HG03442 (cell line): ENCODE measurements around the gene SLC4A9.

Experiments used
- ATAC-seq: cut with Tn5 transposase; IDR thresholded peaks from one replicate; pipeline ENCODE4 v1.9.1; 2021; ENCODE audit warnings: mild to moderate bottlenecking, moderate library complexity; ENCODE audit not compliant: unreplicated experiment

SLC4A9 gene

DNA sequence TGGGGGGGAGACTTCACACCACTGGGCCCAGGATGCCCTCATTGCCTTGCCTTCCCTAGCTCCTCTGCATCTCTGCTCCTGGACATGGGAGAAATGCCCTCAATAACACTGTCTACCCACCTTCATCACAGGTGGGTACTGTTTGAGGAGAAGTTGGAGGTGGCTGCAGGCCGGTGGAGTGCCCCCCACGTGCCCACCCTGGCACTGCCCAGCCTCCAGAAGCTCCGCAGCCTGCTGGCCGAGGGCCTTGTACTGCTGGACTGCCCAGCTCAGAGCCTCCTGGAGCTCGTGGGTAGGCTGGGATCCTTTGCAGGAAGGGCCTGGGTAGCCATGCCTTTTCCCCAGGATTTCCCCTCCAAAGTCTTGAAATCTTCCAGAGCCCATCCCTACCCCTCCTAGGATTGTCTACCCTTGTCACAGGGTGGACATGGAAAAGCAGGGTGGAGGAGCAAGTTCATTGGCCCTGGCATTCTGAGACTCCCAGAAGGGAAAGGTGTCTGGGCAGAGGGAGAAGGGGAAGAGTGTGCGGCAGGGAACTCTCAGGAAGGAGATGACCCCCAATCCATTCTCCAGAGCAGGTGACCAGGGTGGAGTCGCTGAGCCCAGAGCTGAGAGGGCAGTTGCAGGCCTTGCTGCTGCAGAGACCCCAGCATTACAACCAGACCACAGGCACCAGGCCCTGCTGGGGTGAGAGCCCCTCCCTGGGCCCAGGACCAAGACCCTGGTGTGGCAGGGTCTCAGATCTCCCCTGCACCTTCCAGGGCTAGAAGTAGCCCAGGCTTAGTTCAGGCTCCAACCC lies 886 bp downstream of the SLC4A9 start:
- no peak for ATAC-seq

DNA sequence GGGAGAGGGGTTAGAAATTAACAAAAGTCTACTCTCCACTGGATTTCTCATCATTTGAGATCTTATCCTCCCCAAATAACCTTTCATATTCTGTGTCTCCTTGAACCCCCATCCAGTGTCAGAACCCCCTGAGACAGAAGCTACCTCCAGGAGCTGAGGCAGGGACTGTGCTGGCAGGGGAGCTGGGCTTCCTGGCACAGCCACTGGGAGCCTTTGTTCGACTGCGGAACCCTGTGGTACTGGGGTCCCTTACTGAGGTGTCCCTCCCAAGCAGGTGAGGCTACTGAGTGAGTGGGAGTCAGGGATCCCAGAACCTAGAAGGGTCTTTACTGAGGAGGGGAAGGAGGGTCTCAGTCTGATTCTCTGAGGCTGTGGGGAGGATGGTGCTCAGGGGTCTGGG lies 1.9 kb downstream of the SLC4A9 start:
- no peak for ATAC-seq

DNA sequence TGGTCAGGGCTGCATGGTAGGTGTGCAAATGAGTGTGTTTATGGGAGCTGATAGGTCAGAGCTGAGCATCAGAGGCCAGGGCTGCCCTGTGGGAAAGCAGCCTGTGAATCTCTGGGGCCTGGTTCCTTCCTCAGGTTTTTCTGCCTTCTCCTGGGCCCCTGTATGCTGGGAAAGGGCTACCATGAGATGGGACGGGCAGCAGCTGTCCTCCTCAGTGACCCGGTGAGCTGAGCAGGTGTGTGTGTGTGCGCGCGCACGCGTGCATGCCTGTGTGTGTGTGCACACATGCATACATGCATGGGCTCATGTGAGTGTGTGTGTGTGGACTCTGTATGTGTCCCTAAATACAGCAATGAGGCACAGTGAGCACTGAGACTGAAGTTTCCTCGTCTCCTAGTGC lies 2.3 kb downstream of the SLC4A9 start:
- ATAC-seq, result no peak

DNA sequence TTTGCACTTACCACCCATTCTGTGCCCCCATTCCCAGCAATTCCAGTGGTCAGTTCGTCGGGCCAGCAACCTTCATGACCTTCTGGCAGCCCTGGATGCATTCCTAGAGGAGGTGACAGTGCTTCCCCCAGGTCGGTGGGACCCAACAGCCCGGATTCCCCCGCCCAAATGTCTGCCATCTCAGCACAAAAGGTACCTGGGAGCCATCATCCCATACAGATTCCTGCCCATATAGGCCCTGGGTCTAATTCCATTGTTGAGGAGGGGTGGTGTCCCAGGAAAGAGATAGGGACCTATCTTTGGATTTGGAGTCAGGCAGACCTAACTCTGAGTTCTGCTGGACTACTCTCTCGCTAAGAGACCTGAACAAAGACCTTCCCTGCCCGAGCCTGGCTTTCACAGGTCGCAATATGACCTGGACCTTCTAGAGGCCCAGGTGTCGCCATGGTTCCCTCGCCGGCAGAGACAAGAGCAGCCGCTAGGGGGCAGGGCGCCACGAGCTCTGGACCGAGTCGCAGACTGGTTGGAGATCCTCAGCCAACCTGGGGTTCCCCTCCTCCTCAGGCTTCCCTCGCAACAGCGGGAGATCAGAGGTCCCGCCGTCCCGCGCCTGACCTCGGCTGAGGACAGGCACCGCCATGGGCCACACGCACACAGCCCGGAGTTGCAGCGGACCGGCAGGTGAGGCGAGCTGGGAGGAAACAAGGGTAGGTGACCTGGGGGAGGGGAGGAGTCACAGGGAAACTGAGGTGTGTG lies 3.1 kb downstream of the SLC4A9 start:
- peak; percentile 90 for ATAC-seq

DNA sequence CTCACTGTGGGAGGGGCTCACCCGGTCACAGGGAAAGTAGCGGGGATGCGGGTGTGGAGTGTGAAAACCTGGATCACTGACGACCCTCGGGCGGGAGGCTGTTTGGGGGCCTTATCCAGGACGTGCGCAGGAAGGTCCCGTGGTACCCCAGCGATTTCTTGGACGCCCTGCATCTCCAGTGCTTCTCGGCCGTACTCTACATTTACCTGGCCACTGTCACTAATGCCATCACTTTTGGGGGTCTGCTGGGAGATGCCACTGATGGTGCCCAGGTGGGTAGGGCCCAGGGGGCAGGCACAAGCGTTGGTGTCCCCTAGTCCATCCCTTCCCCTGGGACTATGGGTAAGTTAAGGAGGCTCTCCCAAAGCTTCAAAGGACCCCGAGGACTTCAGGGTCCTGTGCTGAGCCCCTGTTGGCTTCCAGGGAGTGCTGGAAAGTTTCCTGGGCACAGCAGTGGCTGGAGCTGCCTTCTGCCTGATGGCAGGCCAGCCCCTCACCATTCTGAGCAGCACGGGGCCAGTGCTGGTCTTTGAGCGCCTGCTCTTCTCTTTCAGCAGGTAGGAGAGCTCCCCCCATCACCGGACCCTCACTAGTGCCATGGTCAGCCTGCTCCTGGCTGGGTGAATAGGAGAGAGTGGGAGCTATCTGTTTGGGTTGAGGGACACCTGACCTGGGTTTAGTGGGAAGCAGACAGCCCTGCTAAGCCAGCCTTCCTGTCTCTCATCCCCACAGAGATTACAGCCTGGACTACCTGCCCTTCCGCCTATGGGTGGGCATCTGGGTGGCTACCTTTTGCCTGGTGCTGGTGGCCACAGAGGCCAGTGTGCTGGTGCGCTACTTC lies 3.9 kb downstream of the SLC4A9 start:
- no peak for ATAC-seq

DNA sequence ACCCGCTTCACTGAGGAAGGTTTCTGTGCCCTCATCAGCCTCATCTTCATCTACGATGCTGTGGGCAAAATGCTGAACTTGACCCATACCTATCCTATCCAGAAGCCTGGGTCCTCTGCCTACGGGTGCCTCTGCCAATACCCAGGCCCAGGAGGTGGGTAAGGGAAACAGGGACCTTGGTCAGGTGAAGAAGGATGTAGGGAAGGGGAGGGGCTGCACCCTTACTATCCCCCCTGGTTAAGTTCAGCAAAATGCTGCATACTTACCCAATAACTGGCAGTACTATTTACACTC lies 4.4 kb downstream of the SLC4A9 start:
- ATAC-seq, result no peak

DNA sequence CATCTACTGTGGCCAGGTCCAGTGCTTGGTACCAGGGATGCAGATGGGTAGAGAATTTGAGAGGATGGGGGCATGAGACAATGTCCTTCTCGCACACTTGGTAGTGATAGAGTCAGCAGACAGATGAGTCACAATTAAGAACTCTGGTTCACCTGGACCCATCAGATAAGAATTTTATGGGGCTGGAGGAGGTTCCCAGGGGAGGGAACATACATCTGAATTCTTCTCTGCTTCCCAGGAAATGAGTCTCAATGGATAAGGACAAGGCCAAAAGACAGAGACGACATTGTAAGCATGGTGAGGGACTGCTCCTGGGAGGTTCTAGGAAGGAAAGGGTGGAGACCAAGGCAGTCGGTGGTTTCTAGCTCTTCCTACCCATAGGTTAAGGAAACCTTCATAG lies 5.3 kb downstream of the SLC4A9 start:
- ATAC-seq, result no peak

DNA sequence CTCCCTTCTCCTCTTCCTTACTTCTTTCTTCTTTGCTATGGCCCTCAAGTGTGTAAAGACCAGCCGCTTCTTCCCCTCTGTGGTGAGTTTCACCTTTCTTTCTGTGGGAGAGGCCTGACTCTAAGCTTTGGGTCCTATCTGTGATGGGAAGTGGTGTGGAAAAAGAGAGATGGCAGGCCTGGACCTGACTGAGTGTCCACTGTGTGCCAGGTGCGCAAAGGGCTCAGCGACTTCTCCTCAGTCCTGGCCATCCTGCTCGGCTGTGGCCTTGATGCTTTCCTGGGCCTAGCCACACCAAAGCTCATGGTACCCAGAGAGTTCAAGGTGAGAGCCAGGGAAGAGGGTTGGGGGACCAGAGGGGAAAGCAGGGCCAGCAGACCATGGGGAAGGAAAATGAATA lies 5.9 kb downstream of the SLC4A9 start:
- ATAC-seq, result no peak

DNA sequence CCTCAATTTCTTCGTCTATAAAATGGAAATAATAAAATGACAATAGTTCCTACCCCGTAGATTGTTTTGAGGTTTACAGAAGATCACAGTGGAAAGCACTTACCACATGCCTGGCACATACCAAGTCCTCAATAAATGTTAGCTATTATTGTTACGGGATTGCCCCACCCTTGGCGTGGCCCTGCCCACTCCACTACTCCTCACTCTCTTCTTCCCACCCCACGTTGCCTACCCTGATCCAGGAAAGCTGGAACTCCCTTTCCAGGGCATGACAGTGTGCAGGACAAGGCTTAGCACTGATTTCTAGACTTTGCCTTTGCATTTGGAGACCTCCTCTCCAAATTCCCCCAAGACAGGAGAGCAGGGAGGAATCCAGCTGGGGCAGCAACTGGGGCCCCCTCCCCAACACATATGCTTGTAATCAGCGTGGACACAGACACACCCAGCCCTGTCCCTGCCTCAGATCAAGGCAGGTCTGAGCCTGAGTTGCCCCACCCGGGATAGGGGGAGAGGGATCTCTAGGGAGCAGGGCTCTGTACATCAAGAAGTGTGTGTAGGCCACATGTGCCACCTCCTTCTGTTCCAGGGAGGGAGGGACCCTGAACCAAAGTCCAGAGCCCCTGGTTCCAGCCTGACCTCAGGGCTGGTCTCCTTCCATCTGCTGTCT lies 6.7 kb downstream of the SLC4A9 start:
- no peak for ATAC-seq

DNA sequence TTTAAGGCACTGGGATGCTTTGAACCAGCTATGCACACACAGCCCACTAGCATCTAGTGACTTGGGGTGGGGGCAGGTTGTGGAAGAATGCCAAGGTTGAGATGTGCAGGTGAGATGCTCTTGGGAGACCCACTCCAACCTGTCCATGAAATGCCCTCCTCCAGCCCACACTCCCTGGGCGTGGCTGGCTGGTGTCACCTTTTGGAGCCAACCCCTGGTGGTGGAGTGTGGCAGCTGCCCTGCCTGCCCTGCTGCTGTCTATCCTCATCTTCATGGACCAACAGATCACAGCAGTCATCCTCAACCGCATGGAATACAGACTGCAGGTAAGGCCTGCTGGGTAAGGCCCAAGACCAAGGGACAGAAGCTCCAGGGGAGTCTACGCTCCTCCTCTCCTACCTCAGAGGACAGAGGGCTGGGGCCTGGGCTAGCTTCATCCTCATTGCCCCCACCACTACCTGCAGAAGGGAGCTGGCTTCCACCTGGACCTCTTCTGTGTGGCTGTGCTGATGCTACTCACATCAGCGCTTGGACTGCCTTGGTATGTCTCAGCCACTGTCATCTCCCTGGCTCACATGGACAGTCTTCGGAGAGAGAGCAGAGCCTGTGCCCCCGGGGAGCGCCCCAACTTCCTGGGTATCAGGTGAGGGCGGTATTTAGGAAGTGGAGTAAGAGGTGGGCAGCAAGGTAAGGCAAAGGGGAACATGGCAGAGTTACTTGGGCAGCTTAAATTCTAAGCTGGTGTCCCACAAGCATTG lies 7.4 kb downstream of the SLC4A9 start:
- ATAC-seq, result no peak

DNA sequence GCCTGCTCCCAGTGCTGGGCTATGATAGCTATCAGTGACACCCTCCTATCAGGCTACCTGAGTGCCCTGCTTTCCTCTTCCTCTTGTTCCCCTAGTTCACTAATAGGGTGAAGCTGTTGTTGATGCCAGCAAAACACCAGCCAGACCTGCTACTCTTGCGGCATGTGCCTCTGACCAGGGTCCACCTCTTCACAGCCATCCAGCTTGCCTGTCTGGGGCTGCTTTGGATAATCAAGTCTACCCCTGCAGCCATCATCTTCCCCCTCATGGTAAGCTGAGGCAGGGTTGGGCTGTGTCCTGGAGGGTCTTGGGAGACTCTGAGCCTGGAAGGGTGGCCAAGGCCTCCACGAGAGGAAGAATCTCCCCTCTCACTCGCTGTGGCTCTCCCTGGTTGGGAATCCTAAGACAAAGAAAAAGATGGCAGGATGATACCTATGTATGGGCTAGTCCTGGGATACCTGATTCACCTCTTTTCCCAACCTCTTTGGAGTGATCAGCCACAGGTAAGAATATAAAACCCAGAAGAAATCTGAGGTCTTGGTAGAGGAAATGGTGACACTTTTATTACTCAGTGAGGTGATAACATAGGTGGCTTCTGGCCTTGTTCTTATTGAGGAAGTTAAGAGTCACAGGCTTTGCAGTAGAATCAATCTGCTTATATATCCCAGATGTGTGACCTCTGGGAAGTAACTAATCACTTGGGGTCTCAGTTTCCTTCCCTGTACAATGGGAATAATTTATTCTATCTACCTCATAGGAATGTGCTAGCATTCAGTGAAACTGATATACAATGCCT lies 11.6 kb downstream of the SLC4A9 start:
- ATAC-seq, result no peak

DNA sequence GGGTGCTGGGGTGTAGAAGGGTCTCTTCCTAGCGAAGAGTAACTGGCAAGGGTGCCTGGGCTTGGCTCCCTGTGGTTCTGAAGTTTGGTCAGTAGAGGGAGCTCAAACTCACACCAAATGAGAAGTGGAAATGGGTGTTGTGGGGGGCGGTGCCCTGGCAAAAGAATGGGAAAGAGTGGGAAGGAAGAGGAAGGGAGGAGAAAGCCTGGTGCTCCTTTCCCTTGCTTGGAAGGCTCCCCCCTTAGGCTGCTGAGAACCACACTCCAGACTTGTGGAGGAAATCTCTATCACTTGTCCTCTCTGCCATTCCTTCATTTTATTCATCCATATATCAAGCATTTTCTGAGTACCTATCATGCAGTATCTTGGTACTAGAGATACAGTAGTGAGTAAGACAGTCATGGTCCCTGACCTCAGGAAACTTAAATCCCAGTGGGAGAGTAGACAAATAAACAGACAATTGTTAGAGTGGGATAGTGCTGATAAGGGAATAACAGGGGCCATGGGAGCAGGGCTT lies 13.0 kb downstream of the SLC4A9 start:
- ATAC-seq, result peak; percentile 54

DNA sequence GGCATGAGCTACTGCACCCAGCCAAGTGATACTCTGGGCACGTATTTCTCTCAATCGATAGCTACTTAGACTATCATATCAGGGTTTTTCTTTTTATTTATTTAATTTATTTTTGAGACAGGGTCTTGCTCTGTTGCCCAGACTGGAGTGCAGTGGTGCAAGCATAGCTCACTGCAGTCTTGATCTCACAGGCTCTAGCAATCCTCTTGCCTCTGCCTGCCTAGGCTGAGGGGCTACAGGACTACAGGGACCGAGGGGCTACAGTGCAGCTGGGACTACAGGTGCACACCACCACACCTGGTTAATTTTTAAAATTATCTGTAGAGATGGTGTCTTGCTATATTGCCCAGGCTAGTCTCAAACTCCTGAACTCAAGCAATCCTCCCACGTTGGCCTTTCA lies 21.4 kb downstream of the SLC4A9 start:
- ATAC-seq, result no peak

DNA sequence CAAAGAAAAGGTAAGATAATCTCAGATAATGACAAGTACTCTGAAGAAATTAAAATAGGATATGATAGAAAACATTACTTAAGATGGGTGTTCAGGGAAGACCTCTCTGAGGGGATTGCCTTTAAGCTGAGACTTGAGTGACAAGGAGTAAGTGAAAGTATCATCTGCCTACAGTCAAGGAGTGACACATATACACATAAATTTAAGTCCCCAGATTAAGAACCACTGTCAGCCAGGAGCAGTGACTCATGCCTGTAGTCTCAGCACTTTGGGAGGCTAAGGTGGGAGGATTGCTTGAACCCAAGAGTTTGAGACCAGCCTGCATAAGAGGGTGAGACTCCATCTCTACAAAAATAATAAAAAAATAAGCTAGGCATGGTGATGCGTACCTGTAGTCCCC lies 22.0 kb downstream of the SLC4A9 start:
- ATAC-seq, result peak; percentile 47

DNA sequence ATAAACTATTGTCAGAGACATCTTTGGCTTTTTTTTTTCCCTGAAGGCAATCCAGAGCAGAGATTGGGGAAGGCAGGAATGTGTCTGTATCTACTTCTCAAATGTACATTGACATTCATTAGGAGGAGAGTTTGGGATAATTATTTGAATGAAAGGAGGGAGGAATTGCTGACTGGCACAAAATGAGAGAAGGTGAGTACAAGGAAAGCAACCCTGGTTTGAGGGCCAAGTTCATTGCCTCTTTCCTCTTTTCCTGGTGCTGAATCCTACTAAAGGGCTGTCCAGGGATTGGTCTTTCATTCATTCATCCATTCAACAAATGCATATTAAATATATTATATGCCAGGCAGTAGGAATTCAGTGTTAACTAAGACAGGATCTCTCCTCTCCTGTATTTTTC lies 22.9 kb downstream of the SLC4A9 start:
- ATAC-seq, result no peak

DNA sequence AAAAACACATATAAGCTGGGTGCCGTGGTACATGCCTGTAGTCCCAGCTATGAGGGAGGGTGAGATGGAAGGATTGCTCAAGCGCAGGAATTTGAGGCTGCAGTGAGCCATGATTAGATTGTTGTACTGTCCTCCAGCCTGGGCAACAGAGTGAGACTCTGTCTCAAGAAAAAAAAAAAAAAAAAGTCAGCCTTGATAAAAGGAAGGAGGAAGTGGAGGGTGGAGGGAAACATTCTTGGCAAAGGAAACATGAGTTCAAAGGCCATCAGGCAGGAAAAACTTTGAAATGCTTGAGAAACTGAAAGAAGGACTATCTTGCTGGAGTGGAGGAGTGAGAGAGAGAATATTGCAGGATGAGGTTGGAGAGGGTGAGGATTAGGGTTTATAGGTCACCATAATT lies 23.3 kb downstream of the SLC4A9 start:
- ATAC-seq, result no peak

DNA sequence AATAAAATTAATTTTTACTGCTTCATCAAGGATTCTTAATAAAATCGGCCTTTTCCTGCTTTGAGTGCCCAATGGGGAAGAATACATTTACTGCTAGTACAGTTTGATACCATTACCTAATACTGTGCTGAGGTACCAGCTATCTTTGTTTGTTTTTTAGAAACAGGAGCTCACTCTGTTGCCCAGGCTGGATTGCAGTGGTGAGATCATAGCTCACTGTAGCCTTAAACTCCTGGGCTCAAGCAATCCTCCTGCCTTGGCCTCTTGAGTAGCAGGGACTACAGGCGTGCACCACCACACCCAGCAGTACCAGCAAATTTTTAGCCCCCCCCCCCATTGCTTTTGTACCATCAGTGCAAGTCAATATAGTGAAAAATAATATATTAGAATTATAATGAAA lies 28.1 kb downstream of the SLC4A9 start:
- ATAC-seq, result no peak

DNA sequence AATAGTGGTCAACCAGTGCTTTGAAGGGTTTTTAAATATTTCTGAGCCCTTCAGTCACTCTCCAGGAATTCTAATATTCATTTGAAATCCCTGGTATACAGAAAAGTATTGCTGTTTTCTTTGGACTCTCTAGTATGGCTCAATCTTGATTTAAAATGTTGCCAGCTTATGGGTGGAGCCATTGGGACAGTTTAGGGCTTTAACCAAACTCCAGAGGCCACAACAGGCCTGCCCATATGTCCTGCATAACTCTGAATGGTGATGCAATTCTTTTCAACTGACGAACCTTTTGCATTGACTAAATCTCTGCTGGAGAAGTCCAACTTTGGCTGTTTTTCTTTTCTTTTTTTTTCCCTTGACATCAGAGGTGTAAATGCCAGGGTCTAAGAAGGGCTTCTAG lies 31.3 kb downstream of the SLC4A9 start:
- no peak for ATAC-seq

DNA sequence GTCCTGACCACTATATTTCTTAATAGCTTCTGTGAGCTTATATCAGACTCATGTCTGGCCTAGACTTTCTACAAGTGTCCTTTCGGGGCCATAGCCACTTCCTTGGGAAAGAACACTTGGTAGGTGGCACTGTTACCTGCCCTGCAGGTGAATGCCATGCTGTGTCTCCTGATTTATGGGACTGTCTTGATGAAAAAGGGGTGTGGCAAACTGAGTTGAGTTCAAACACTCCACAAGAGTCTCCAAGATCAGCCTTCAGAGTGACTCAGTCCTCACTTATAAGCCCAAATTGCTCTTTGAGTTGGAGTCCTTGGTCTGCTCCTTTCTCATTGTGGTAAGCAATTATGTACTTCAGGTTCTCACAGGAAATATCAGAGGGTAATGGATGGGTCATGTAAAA lies 31.7 kb downstream of the SLC4A9 start:
- no peak for ATAC-seq

DNA sequence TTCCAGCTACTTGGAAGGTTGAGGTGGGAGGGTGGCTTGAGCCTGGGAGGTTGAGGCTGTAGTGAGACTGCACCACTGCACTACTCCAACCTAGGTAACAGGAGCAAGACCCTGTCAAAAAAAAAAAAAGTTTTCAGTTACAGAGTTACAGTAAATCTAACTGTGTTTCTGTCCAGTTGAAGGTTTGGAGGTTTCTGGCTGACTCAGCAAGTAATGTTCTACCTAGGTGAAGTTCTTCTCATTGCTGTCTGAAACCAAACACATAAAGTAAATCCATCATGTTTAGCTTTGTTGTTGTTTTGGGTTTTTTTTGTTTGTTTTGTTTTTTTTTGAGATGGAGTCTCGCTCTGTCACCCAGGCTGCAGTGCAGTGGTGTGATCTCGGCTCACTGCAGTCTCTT lies 33.7 kb downstream of the SLC4A9 start:
- no peak for ATAC-seq
